Measurements from ENCODE around the gene MYH7B.

Gene MYH7B

GRCh38 chr20:34945315-34946077, 10.2 kb upstream of the MYH7B start:
- DNase-seq: no peak

DNA sequence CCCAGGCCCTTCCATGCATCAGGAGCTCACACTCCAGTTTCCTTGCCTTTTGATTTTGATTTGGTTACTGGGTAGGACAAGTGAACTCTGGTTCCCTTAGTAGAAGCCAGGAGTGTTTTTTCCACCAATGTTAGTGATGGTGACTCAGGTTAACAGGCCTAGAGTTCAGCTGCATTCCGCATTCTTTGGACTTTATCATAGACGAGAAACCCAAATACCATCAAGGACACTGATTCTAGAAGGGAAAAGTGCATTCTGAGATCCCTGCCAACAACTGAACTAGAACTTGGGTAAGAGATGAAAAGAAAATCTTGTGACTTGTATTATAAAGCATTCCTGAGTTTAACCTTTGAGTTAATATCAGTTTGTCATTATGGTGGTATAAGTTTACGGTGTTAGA, 9.0 kb upstream of the MYH7B start:
- DNase-seq: no peak

DNA sequence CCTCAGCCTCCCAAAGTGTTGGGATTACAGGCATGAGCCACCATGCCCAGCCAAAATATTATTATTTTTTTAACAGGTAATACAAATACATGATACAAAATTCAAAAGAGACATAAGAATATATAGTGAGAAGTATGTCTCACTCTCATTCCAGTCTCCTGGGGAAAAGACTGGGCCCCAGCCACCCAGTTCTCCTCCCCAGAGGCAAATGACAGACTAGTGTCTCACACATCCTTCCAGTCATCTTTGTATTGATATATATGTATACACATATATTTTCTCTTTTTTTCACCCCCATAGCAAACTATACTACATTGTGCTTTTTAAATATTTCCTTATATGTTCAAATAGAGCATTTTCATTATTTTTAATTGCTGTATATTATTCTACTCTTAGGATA, 8.3 kb upstream of the MYH7B start:
- DNase-seq: no peak

GRCh38 chr20:34948030-34948429, 7.6 kb upstream of the MYH7B start:
- no peak for DNase-seq

GRCh38 chr20:34949120-34949519, 6.5 kb upstream of the MYH7B start:
- DNase-seq: no peak

- DNase-seq: no peak
Observed at GRCh38 chr20:34951252-34951651, 4.4 kb upstream of the MYH7B start.

DNA sequence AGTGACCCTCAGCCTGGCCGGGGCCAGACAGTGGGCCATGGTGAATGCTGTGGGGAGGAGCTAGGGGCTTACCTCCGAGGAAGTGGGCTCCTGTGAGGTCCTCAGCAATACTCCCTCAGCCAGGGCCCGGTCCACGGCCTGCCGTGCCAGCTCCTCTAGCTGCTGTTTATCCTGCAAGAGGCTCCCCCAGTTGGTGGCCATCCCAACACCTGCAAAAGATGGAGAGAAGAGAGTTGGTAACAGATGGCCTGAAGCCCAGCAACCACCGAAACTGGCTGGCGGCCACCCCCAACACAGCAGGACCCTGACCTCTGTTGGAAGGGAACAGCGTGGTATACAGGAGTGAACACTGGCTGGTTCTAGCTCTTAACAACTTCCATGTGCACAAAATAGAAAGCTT, 4.0 kb upstream of the MYH7B start:
- DNase-seq: no peak

- no peak for DNase-seq
Observed at GRCh38 chr20:34952671-34953070, 3.0 kb upstream of the MYH7B start.

DNA sequence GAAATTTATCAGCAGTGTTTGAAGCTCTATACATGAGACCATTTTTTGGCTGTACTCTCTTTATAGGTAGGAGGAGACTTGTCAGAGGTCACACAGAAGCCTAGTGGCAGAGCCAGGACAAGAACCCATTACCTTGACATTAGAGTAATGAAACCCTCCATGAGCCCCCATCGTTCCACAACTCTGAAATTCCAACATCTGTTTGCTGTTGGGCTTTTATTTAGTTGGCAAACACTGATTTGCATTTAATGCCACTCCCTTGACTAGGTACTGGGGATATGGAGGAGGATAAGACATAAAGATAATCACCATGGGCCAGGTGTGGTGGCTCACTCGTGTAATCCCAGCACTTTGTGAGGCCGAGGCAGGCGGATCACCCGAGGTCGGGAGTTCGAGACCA, 1.7 kb upstream of the MYH7B start:
- DNase-seq: no peak

DNA sequence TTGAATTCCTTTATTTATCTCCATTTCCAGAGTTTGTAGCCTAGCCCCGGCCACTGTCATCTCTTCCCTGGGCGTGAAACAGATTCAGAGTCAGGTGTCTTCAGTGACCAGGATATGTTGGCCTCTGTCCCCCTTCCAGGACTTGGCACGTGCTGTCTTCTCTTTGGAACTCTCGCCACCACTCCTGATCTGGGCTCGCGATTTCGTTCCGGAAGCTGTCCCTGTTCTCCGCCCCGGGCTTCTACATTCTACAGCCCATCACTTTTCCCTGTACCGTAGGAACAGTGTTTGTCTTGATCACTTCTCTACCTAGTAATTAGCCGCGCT, 801 bp upstream of the MYH7B start:
- DNase-seq: no peak

DNA sequence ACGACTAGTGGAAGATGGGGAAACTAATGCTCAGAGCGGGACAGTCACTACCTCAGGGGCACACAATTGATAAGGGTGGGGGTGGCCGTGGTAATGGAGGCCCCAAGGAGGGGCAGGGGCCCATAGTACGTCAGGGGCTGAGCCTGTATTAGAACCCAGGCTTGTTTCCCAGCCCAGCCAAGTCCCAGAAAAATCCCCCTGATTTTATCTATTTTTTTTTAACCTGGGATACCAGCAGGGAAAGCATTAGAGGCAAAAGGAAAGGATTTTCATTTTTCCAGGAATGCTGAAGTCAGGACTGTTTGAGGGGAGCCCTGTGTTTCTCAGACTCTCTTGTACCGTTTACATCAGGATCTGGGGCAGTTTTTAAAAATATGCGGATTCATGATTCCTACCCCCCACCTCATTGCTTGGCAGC, 382 bp downstream of the MYH7B start:
- no peak for DNase-seq

DNA sequence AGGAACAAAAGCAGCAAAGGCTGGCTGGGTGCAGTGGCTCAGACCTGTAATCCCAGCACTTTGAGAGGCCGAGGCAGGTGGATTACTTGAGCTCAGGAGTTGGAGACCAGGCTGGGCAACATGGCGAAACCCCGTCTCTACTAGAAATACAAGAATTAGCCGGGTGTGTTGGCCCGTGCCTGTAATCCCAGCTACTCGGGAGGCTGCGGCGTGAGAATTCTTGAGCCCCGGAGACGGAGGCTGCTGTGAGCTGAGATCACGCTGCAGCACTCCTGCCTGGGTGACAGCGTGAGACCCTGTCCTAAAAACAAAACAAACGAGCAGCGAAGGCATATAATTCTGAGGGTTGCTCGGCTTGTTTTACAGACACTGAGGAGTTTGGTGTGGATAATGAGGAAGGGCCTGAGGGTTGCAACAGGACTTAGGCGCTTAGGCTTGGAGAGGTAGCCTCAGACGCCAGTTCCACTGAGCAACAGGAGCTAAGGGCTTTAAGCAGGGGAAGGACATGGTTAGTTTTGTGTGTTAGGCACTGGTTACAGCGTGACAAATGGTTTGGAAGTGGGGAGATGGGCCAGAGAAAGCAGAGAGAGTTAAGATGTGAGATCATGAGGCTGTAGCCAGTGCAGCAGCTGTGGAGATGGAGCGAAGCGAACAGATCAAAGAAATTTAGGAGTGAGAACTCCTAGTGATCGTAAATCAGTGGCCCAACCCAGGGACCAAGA, 1.2 kb downstream of the MYH7B start:
- DNase-seq: no peak

GRCh38 chr20:34964486-34964885, 8.8 kb downstream of the MYH7B start:
- DNase-seq: no peak

DNA sequence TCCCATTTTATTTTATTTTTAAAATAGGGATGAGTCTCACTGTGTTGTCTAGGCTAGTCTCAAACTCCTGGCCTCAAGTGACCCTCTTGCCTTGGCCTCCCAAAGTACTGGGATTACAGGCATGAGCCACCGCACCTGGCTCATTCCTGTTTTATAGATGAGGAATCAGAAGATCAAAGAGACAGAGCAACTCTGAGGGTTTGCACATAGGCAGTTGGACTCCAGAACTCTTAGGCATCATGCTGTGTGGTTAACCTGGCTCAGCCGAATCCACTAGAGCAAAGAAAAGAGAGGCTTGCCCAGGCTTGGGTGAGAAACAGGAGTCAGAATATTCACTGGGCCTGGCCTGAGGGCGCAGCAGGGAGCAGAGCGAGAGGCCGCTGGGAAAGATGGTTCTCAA, 9.4 kb downstream of the MYH7B start:
- no peak for DNase-seq

- no peak for DNase-seq
Observed at GRCh38 chr20:34967421-34967820, 11.8 kb downstream of the MYH7B start.

- DNase-seq: no peak
Observed at GRCh38 chr20:34968042-34968775, 12.5 kb downstream of the MYH7B start.

GRCh38 chr20:34970193-34970840, 14.6 kb downstream of the MYH7B start:
- no peak for DNase-seq

GRCh38 chr20:34970846-34971560, 15.3 kb downstream of the MYH7B start:
- no peak for DNase-seq

DNA sequence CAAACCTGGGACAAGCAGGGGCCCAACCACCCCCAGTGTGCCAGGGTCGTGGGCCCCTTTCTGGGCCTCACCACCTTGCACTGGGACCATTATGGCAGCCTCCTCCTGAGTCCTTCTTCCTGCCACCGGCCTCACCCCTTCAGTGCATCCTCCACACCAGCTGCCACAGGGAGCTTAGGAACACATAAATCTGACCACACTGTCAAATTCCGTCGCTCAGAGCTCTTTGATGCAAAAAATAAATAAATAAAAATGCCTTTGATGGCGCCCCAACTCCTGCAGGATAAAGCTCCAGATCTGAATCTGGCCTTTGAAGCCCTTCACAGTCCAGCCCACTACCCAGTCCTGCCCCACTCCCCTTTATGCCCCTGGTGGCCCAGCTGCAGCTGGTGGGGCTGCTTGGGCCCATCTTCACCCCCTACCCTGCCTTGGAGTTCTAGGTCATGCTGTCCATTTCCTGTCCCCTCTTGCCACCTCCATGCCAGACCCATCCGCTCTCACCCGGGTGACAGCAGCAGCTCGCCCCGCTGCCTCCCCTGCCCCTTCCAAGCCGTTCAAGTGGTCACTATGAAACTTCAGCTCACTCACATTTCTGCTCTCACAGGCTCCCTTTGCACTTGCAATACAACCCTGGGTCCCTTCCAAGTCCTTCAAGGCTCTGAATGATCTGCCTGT, 16.0 kb downstream of the MYH7B start:
- no peak for DNase-seq

GRCh38 chr20:34974246-34974645, 18.6 kb downstream of the MYH7B start:
- no peak for DNase-seq

- DNase-seq: no peak
Observed at GRCh38 chr20:34976286-34976685, 20.6 kb downstream of the MYH7B start.
